ENCODE data around the gene DPY19L3.

Gene DPY19L3, protein sequence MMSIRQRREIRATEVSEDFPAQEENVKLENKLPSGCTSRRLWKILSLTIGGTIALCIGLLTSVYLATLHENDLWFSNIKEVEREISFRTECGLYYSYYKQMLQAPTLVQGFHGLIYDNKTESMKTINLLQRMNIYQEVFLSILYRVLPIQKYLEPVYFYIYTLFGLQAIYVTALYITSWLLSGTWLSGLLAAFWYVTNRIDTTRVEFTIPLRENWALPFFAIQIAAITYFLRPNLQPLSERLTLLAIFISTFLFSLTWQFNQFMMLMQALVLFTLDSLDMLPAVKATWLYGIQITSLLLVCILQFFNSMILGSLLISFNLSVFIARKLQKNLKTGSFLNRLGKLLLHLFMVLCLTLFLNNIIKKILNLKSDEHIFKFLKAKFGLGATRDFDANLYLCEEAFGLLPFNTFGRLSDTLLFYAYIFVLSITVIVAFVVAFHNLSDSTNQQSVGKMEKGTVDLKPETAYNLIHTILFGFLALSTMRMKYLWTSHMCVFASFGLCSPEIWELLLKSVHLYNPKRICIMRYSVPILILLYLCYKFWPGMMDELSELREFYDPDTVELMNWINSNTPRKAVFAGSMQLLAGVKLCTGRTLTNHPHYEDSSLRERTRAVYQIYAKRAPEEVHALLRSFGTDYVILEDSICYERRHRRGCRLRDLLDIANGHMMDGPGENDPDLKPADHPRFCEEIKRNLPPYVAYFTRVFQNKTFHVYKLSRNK

DNA sequence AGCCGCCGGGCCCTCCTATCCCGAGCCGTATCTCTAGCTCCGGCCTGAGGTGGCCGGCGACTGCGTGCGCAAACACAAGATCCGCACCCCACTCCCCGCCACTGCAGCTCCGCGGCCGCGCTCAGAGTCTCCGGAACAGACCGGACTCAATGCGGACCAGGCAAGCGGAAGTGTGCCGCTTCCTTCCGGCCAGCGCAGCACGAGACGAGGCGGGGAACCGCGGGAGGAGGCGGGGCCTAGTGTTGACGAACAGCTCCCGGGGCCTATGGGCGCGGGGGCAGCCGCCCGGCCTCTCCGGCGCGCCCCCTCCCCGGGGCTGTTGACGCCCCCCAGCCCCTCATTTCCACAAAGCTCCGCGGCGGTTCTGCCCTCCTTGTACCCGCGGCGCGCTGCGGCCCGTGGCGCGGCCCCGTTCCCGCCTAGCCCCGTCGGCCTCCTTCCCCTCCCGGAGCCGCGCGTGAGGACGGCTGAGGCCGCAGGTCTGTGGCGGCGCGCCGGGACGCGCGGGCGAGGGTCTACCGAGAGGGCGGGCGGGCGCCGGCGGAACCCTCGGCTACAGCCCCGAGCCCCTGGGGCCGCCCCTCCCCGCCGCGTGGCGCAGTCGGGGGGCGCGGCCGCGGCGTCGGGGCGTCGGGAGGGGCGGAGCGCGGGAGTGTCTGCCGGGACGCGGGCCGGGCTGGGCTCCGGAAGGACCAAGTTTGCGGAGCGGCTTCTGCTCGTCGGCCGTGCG is at the start of gene DPY19L3:
TSS of gene DPY19L3 (plus strand) at position 340 of the 730 bp plus-strand sequence. CDS start 2,484 bp downstream, outside the sequence.
- ChIA-PET POLR2A (interaction anchor here (0.5 to 1.1 kb wide), 3 partner anchors 17 to 177 kb away, joined by 3 to 4 read pairs (median 3); no protein-coding TSS in a partner anchor), CTCF (interaction anchor here (1.0 to 1.7 kb wide), 3 partner anchors 9 to 66 kb away, joined by 3 to 5 read pairs (median 3); no protein-coding TSS in a partner anchor)

DNA sequence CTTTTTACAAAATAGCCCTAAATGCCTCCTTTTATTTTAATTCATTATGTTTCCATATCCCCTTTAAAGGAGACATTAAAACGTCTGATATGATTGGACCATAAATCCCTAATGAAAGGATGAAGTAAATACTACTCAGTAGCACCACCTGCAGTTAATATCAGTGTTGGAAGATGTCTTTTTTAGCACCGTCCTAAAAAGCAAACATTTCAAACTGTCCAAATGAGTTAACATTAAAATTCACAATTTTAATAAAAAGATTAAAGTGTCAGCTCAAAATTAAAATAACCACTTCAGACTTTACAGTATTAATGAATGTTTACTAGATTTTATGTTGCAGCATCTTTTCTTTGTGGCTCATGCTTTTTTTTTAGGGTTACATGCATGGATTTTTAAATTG is 47.9 kb upstream of the DPY19L3 start:
- TF ChIP-seq, protein P1, sequence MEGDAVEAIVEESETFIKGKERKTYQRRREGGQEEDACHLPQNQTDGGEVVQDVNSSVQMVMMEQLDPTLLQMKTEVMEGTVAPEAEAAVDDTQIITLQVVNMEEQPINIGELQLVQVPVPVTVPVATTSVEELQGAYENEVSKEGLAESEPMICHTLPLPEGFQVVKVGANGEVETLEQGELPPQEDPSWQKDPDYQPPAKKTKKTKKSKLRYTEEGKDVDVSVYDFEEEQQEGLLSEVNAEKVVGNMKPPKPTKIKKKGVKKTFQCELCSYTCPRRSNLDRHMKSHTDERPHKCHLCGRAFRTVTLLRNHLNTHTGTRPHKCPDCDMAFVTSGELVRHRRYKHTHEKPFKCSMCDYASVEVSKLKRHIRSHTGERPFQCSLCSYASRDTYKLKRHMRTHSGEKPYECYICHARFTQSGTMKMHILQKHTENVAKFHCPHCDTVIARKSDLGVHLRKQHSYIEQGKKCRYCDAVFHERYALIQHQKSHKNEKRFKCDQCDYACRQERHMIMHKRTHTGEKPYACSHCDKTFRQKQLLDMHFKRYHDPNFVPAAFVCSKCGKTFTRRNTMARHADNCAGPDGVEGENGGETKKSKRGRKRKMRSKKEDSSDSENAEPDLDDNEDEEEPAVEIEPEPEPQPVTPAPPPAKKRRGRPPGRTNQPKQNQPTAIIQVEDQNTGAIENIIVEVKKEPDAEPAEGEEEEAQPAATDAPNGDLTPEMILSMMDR (IDR thresholded peaks at IDR 0.05; ENCODE audit: control extremely low read depth, extremely low read depth, low read depth, missing control alignments): peak; percentile 10
- CTCF ChIA-PET: interaction anchor here (1.8 to 2.0 kb wide), 2 partner anchors 9 to 10 kb away, joined by 8 read pairs; no protein-coding TSS in a partner anchor
- POLR2A ChIA-PET: no interaction called here
- DNase-seq (ENCODE audit: extremely low spot score): no peak

More for the DNA sequence above, at the start of gene DPY19L3:
- DNase-seq (ENCODE audit: extremely low spot score): peak; percentile 97
- TF ChIP-seq, protein P1 (IDR thresholded peaks at IDR 0.05; ENCODE audit: control extremely low read depth, extremely low read depth, low read depth, missing control alignments): no peak

- CTCF ChIA-PET: interaction anchor here (0.8 to 2.0 kb wide), 3 partner anchors 9 to 19 kb away, joined by 3 to 8 read pairs (median 8); no protein-coding TSS in a partner anchor
Measured at GRCh38 chr19:32358321-32358720, 47.2 kb upstream of the DPY19L3 start.

DNA sequence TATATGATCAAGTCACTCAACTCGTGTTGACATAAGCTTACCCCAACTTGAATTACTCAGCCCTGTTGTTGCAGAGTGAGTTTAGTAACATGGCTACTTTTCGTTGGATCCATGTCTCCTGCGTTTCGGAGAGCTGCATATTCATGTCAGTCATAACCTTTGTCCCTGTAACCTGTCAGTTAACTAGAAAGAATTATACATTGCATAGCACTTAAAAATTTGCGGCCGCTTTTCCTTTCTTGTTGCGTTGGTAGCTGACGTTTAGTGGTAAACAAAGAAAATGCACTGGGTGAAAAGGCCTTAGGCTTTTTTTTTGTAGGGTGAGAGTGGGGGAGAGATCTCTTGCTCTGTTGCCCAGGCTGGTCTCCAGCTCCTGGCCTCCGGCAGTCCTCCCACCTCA is 46.0 kb upstream of the DPY19L3 start:
- CTCF ChIA-PET: interaction anchor here (0.9 to 1.0 kb wide), 4 partner anchors 9 to 51 kb away, joined by 3 read pairs; no protein-coding TSS in a partner anchor
- TF ChIP-seq, protein P1 (IDR thresholded peaks at IDR 0.05; ENCODE audit: control extremely low read depth, extremely low read depth, low read depth, missing control alignments): no peak
- POLR2A ChIA-PET: no interaction called here
- DNase-seq (ENCODE audit: extremely low spot score): no peak

More at GRCh38 chr19:32358321-32358720, 47.2 kb upstream of the DPY19L3 start:
- no peak for DNase-seq (ENCODE audit: extremely low spot score)
- TF ChIP-seq, protein P1 (IDR thresholded peaks at IDR 0.05; ENCODE audit: control extremely low read depth, extremely low read depth, low read depth, missing control alignments): no peak
- POLR2A ChIA-PET: no interaction called here

DNA sequence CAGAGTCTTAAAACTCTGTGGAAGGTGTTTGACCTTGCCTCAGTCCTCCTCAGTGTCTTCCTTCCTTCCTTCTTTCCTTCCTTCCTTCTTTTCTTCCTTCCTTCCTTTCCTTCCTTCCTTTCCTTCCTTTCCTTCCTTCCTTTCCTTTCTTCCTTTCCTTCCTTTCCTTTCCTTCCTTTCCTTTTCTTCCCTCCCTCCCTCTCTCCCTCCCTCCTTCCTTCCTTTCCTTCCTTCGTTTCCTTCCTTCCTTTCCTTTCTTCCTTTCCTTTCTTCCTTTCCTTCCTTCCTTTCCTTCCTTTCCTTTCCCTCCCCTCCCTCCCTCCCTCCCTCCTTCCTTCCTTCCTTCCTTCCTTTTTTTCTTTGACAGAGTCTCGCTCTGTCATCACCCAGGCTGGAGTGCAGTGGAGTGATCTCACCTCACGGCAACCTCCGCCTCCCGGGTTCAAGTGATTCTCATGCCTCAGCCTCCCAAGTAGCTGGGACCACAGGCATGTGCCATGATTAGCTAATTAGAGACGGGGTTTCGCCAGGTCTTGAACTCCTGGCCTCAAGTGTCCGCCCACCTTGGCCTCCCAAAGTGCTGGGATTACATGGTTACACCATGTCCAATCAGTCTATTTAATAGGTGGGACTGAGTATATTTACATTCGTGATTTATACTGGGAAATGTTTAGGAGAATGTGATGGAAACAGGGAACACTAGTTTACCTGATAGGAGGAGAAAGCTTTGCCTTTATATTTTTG is 43.8 kb upstream of the DPY19L3 start:
- ChIA-PET CTCF (interaction anchor here (1.0 kb wide), 1 partner anchor 12 kb away, joined by 3 read pairs; no protein-coding TSS in a partner anchor), POLR2A (no interaction called here)
- TF ChIP-seq, protein P1 (IDR thresholded peaks at IDR 0.05; ENCODE audit: control extremely low read depth, extremely low read depth, low read depth, missing control alignments): no peak
- DNase-seq (ENCODE audit: extremely low spot score): no peak
